ENCODE measurements around the gene PIP4P1.
A peak's percentile ranks its signal among the peaks of the same experiment; 100 is the strongest.
"Not testable (repeated sequence)": the region's sequence is repeated elsewhere in the genome, so short reads cannot be mapped to it uniquely, and the experiment has no call there.

Gene PIP4P1

DNA sequence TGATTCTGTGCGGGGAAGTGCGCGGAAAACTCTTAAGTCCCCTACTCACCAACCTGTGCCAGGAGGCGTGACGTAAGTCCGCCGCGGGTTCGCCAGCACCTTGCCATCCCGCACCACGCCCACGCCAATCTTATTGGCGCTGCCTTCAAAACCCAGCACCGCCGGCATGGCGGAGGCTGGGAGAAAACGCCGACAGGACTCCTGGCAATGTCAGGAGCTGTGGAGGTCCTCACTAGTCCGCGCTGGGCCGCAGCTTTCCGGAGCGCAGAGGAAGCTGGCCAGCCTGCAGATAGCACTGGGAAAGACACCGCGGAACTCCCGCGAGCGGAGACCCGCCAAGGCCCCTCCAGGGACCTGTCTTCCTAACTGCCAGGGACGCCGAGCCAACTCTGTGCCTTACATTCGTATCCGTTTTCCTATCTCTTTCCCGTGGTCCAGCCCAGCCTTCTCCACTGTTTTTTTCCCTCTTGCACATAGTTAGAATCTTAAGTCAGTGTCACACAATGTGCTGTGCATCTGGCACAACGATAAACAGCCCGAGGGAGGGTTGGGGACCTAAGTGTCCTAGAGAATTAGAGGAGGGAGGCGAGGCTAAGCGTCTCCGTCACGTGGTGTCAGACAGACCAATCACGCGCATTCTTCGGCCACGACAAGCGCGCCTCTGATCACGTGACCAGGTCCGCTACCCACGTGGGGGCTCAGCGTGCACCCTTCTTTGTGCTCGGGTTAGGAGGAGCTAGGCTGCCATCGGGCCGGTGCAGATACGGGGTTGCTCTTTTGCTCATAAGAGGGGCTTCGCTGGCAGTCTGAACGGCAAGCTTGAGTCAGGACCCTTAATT lies 6.5 kb downstream of the PIP4P1 start, which contains the start of the genes APEX1 and OSGEP:
Gene APEX1 (plus strand): TSS at position 711 of the 839 bp plus-strand sequence. CDS start 420 bp downstream, outside the sequence.
Gene OSGEP (minus strand): TSS at position 297 of the 839 bp plus-strand sequence. CDS start 129 bp downstream, at position 168.
- Histone ChIP-seq H3K4me3 (ENCODE audit: low read length) (peak within 1 kb of the TSS; percentile 90), H3K4me1 (ENCODE audit: insufficient read depth, low read length) (peaks cover 9% of the 10 kb centered on the region; the same call in 1 of the 2 replicates), H3K27me3 (ENCODE audit: insufficient read depth, low read length) (no peaks in the 10 kb centered on the region), H3K36me3 (ENCODE audit: insufficient read depth, low read length) (peaks cover 71% of the 10 kb centered on the region), H3K9ac (ENCODE audit: low read depth, low read length) (peak within 1 kb of the TSS; percentile 99), H3K9me3 (ENCODE audit: insufficient read depth, low read depth, low read length) (no peaks in the 10 kb centered on the region), H3K27ac (ENCODE audit: low read depth, low read length) (peak within 1 kb of the TSS; percentile 98)
- WGBS: under 1% methylated on average over 56 of the region's 56 CpGs

DNA sequence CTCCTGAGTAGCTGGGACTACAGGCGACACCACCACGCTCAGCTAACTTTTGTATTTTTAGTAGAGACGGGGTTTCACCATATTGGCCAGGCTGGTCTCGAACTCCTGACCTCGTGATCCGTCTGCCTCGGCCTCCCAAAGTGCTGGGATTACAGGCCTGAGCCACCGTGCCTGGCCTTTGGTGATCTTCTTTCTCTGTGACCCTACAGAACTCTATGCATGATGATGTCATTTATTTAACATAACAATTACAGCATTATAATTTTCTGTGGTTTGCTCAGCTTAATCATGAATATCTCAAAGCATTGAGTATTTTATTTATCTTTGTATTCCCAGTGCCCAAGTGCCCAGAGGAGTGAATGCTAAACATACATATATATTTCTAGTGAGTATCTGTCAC lies 8.4 kb downstream of the PIP4P1 start:
- H3K9me3 ChIP-seq (ENCODE audit: insufficient read depth, low read depth, low read length); H3K27me3 ChIP-seq (ENCODE audit: insufficient read depth, low read length); H3K4me1 ChIP-seq (ENCODE audit: insufficient read depth, low read length); H3K4me3 ChIP-seq (ENCODE audit: low read length); H3K9ac ChIP-seq (ENCODE audit: low read depth, low read length); H3K27ac ChIP-seq (ENCODE audit: low read depth, low read length): not testable (repeated sequence)
- peaks cover 71% of the 10 kb centered on the region for H3K36me3 ChIP-seq (ENCODE audit: insufficient read depth, low read length)
- 89% methylated on average over 8 of the region's 8 CpGs for WGBS

GRCh38 chr14:20446889-20447288 lies 14.3 kb downstream of the PIP4P1 start:
- Histone ChIP-seq H3K9ac (ENCODE audit: low read depth, low read length) (no peak overlapping the region), H3K4me3 (ENCODE audit: low read length) (no peak overlapping the region), H3K9me3 (ENCODE audit: insufficient read depth, low read depth, low read length) (no peaks in the 10 kb centered on the region), H3K27me3 (ENCODE audit: insufficient read depth, low read length) (no peaks in the 10 kb centered on the region), H3K27ac (ENCODE audit: low read depth, low read length) (no peak overlapping the region), H3K4me1 (ENCODE audit: insufficient read depth, low read length) (no peaks in the 10 kb centered on the region), H3K36me3 (ENCODE audit: insufficient read depth, low read length) (peaks cover 72% of the 10 kb centered on the region)
- WGBS: 96% methylated on average over 5 of the region's 5 CpGs

- H3K36me3 ChIP-seq (ENCODE audit: insufficient read depth, low read length): peaks cover 39% of the 10 kb centered on the region
- H3K4me1 ChIP-seq (ENCODE audit: insufficient read depth, low read length); H3K27me3 ChIP-seq (ENCODE audit: insufficient read depth, low read length); H3K27ac ChIP-seq (ENCODE audit: low read depth, low read length); H3K9ac ChIP-seq (ENCODE audit: low read depth, low read length); H3K9me3 ChIP-seq (ENCODE audit: insufficient read depth, low read depth, low read length); H3K4me3 ChIP-seq (ENCODE audit: low read length): not testable (repeated sequence)
- WGBS: 100% methylated on average over 1 of the region's 4 CpGs
Measured at GRCh38 chr14:20443650-20444049, 17.6 kb downstream of the PIP4P1 start.

DNA sequence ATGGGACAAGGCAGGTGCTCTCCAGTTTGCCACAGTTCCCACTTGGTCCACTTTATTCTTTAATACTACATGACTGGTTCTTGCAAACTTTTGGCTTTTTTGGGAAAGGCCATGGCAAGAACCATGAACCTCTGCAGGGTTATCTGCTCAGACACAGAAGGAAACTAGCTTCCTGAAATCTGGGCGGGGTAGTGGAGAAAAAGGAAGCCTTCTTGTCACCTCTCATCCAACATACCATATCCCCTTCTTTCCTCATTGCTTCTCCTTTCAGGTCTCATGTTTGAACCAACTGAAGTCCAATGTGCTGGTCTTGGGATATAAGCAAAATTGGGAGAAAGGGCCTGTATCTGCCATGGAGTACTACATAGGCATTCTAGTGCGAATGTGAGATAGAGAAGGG lies 19.8 kb downstream of the PIP4P1 start:
- H3K27ac ChIP-seq (ENCODE audit: low read depth, low read length): no peak overlapping the region
- no peaks in the 10 kb centered on the region for H3K4me1 ChIP-seq (ENCODE audit: insufficient read depth, low read length)
- peaks cover 17% of the 10 kb centered on the region for H3K36me3 ChIP-seq (ENCODE audit: insufficient read depth, low read length)
- H3K9me3 ChIP-seq (ENCODE audit: insufficient read depth, low read depth, low read length): no peaks in the 10 kb centered on the region
- WGBS: 89% methylated on average over 2 of the region's 2 CpGs
- H3K4me3 ChIP-seq (ENCODE audit: low read length): no peak overlapping the region
- no peak overlapping the region for H3K9ac ChIP-seq (ENCODE audit: low read depth, low read length)
- no peaks in the 10 kb centered on the region for H3K27me3 ChIP-seq (ENCODE audit: insufficient read depth, low read length)

GRCh38 chr14:20440882-20441281 lies 20.4 kb downstream of the PIP4P1 start:
- Histone ChIP-seq H3K27me3 (ENCODE audit: insufficient read depth, low read length) (no peaks in the 10 kb centered on the region), H3K9ac (ENCODE audit: low read depth, low read length) (no peak overlapping the region), H3K27ac (ENCODE audit: low read depth, low read length) (no peak overlapping the region), H3K4me3 (ENCODE audit: low read length) (no peak overlapping the region), H3K4me1 (ENCODE audit: insufficient read depth, low read length) (no peaks in the 10 kb centered on the region), H3K9me3 (ENCODE audit: insufficient read depth, low read depth, low read length) (no peaks in the 10 kb centered on the region), H3K36me3 (ENCODE audit: insufficient read depth, low read length) (peaks cover 12% of the 10 kb centered on the region)
- WGBS: 91% methylated on average over 5 of the region's 5 CpGs

GRCh38 chr14:20440465-20440864 lies 20.8 kb downstream of the PIP4P1 start:
- Histone ChIP-seq H3K9me3 (ENCODE audit: insufficient read depth, low read depth, low read length) (no peaks in the 10 kb centered on the region), H3K36me3 (ENCODE audit: insufficient read depth, low read length) (peaks cover 7% of the 10 kb centered on the region), H3K9ac (ENCODE audit: low read depth, low read length) (no peak overlapping the region), H3K27me3 (ENCODE audit: insufficient read depth, low read length) (no peaks in the 10 kb centered on the region), H3K4me1 (ENCODE audit: insufficient read depth, low read length) (no peaks in the 10 kb centered on the region; the same call in 1 of the 2 replicates), H3K27ac (ENCODE audit: low read depth, low read length) (no peak overlapping the region), H3K4me3 (ENCODE audit: low read length) (no peak overlapping the region)
- 95% methylated on average over 5 of the region's 5 CpGs for WGBS

- Histone ChIP-seq H3K9me3 (ENCODE audit: insufficient read depth, low read depth, low read length) (no peaks in the 10 kb centered on the region), H3K4me1 (ENCODE audit: insufficient read depth, low read length) (no peaks in the 10 kb centered on the region; the same call in 1 of the 2 replicates), H3K4me3 (ENCODE audit: low read length) (no peak overlapping the region), H3K36me3 (ENCODE audit: insufficient read depth, low read length) (no peaks in the 10 kb centered on the region), H3K9ac (ENCODE audit: low read depth, low read length) (no peak overlapping the region), H3K27ac (ENCODE audit: low read depth, low read length) (no peak overlapping the region), H3K27me3 (ENCODE audit: insufficient read depth, low read length) (no peaks in the 10 kb centered on the region)
- 95% methylated on average over 5 of the region's 7 CpGs for WGBS
Measured at GRCh38 chr14:20438664-20439063, 22.6 kb downstream of the PIP4P1 start.

DNA sequence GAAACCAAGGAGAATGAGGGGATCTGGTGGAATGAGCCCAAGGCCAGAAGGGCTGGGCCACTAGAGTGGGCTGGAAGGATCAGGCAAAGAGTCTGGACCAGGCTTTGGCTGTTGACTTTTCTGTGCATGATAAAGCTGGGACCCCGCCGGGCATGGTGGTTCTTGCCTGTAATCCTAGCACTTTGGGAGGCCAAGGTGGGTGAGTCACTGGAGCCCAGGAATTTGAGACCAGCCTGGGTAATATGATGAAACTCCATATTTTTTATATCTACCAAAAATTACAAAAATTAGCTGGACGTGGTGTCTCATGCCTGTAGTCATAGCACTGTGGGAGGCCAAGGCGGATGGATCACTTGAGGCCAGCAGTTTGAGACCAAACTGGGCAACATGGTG lies 24.9 kb downstream of the PIP4P1 start:
- H3K9me3 ChIP-seq (ENCODE audit: insufficient read depth, low read depth, low read length): no peaks in the 10 kb centered on the region
- no peaks in the 10 kb centered on the region for H3K27me3 ChIP-seq (ENCODE audit: insufficient read depth, low read length)
- no peaks in the 10 kb centered on the region for H3K36me3 ChIP-seq (ENCODE audit: insufficient read depth, low read length)
- no peak overlapping the region for H3K4me3 ChIP-seq (ENCODE audit: low read length)
- H3K27ac ChIP-seq (ENCODE audit: low read depth, low read length): no peak overlapping the region
- 92% methylated on average over 4 of the region's 4 CpGs for WGBS
- no peaks in the 10 kb centered on the region; the same call in 1 of the 2 replicates for H3K4me1 ChIP-seq (ENCODE audit: insufficient read depth, low read length)
- no peak overlapping the region for H3K9ac ChIP-seq (ENCODE audit: low read depth, low read length)

DNA sequence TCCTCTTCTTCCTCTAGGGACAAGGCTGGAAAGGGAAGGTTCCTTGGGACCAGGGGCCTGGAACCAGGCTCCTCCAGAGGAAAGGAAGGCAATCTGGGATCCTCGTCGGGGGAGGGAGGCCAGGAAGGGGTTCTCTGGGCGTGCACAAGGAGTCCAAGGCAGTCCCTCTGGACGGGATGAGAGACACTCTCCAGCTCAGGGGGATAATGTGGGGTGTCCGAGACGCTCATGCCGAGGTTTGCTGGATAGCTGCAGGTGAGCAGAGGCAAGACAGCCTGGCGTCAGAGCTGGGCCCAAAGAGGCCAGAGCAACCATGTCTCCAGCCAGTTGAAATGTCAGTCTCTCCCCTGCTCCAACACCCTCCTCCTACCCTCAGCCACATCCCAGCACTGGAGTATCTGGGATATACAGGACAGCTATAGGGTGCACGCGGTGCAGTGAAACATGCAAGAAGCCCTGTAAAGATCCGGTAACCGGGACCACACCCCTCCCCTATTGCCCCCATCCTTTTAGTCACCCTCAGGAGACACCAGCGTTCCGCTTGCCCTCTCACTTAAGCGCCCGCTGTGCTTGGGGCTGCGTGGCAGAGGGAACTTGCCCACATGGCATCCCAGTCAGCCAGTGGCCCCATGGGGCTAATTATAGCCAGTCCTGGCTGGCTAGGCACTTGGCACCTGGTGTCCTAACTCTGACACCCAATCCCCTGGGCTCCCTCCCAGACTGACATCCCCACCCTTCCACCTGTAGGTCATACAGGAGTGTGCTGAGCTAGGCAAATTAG lies 25.5 kb downstream of the PIP4P1 start, which contains the start of gene KLHL33:
Gene KLHL33 (minus strand): TSS at position 585 of the 781 bp plus-strand sequence. CDS start 355 bp downstream, at position 230.
- H3K27ac ChIP-seq (ENCODE audit: low read depth, low read length): no peak within 1 kb of the TSS
- H3K9ac ChIP-seq (ENCODE audit: low read depth, low read length): no peak within 1 kb of the TSS
- H3K27me3 ChIP-seq (ENCODE audit: insufficient read depth, low read length): no peaks in the 10 kb centered on the region
- no peaks in the 10 kb centered on the region for H3K36me3 ChIP-seq (ENCODE audit: insufficient read depth, low read length)
- 94% methylated on average over 17 of the region's 17 CpGs for WGBS
- no peaks in the 10 kb centered on the region for H3K9me3 ChIP-seq (ENCODE audit: insufficient read depth, low read depth, low read length)
- H3K4me1 ChIP-seq (ENCODE audit: insufficient read depth, low read length): no peaks in the 10 kb centered on the region; the same call in 1 of the 2 replicates
- H3K4me3 ChIP-seq (ENCODE audit: low read length): no peak within 1 kb of the TSS

Data from HUES64 (cell line).